ENCODE results near the gene NRTN. TPM values are rescaled to one million over a fixed set of nuclear protein-coding genes. Genes with fewer than 3 reads are reported as not detected.

NRTN gene
- polyA plus RNA-seq, 3 donors = not detected

- peaks cover 22 to 35% (median 22%) of the 10 kb centered on the region in 3 donors for H3K27me3 Mint-ChIP-seq (ENCODE audit: low read depth in 3 of 3)
- no peak overlapping the region for H3K4me3 Mint-ChIP-seq
- Histone ChIP-seq H3K4me3 (replicated peaks in 1 of 3; ENCODE audit: low read depth in 2 of 3, low read length in 3 of 3) (no peak overlapping the region), H3K27ac (ENCODE audit: low read depth in 1 of 2, low read length in 2 of 2) (no peak overlapping the region), H3K36me3 (replicated peaks in 1 of 2; ENCODE audit: control insufficient read depth in 1 of 2, insufficient read depth in 2 of 2, low read length in 2 of 2) (no peaks in the 10 kb centered on the region), H2AFZ (ENCODE audit: insufficient read depth, low read depth, low read length, poor library complexity, severe bottlenecking) (no peak overlapping the region), H3K4me2 (replicated peaks; ENCODE audit: extremely low read depth, low read length, poor library complexity, severe bottlenecking) (no peak overlapping the region), H3K27me3 (ENCODE audit: control insufficient read depth in 2 of 2, insufficient read depth in 2 of 2, low read length in 2 of 2) (peaks cover 0 to 8% of the 10 kb centered on the region in 2 donors), H3K4me1 (ENCODE audit: control insufficient read depth in 1 of 2, insufficient read depth in 2 of 2, low read length in 2 of 2) (no peaks in the 10 kb centered on the region), H3K79me2 (ENCODE audit: insufficient read depth, low read length) (no peaks in the 10 kb centered on the region), H3K9ac (ENCODE audit: insufficient read depth, low read length, poor library complexity, severe bottlenecking) (no peak overlapping the region), H4K20me1 (ENCODE audit: insufficient read depth, low read length) (no peaks in the 10 kb centered on the region), H3K9me3 (replicated peaks in 1 of 2; ENCODE audit: control insufficient read depth in 1 of 2, insufficient read depth in 1 of 2, low read length in 2 of 2) (no peaks in the 10 kb centered on the region)
- no peak for TF ChIP-seq CTCF (IDR thresholded peaks at IDR 0.05)
- no peaks in the 10 kb centered on the region for H3K36me3 Mint-ChIP-seq
- WGBS (ENCODE audit: insufficient coverage) = 87% methylated on average over 8 of the region's 8 CpGs
- intact Hi-C loops (cut with micrococcal nuclease) = no loop called here
- peaks cover 0 to 9% (median 0%) of the 10 kb centered on the region in 7 donors for H3K9me3 Mint-ChIP-seq
- H3K27ac Mint-ChIP-seq = no peak overlapping the region
- no peak for DNase-seq
- no peaks in the 10 kb centered on the region for H3K4me1 Mint-ChIP-seq
These were observed 72.6 kb downstream of the NRTN start for GRCh38 chr19:5877427-5877826.

- Histone ChIP-seq H3K27me3 (ENCODE audit: control insufficient read depth in 2 of 2, insufficient read depth in 2 of 2, low read length in 2 of 2) (peaks cover 0 to 8% of the 10 kb centered on the region in 2 donors), H3K9ac (ENCODE audit: insufficient read depth, low read length, poor library complexity, severe bottlenecking) (no peak overlapping the region), H2AFZ (ENCODE audit: insufficient read depth, low read depth, low read length, poor library complexity, severe bottlenecking) (no peak overlapping the region), H3K4me1 (ENCODE audit: control insufficient read depth in 1 of 2, insufficient read depth in 2 of 2, low read length in 2 of 2) (no peaks in the 10 kb centered on the region), H3K4me3 (replicated peaks in 1 of 3; ENCODE audit: low read depth in 2 of 3, low read length in 3 of 3) (no peak overlapping the region), H3K27ac (ENCODE audit: low read depth in 1 of 2, low read length in 2 of 2) (no peak overlapping the region), H3K9me3 (replicated peaks in 1 of 2; ENCODE audit: control insufficient read depth in 1 of 2, insufficient read depth in 1 of 2, low read length in 2 of 2) (no peaks in the 10 kb centered on the region), H3K4me2 (replicated peaks; ENCODE audit: extremely low read depth, low read length, poor library complexity, severe bottlenecking) (no peak overlapping the region), H4K20me1 (ENCODE audit: insufficient read depth, low read length) (no peaks in the 10 kb centered on the region), H3K36me3 (replicated peaks in 1 of 2; ENCODE audit: control insufficient read depth in 1 of 2, insufficient read depth in 2 of 2, low read length in 2 of 2) (no peaks in the 10 kb centered on the region), H3K79me2 (ENCODE audit: insufficient read depth, low read length) (no peaks in the 10 kb centered on the region)
- no peaks in the 10 kb centered on the region for H3K4me1 Mint-ChIP-seq
- intact Hi-C loops (cut with micrococcal nuclease) = no loop called here
- H3K27ac Mint-ChIP-seq = no peak overlapping the region
- H3K4me3 Mint-ChIP-seq = no peak overlapping the region
- DNase-seq = no peak
- peaks cover 0 to 9% (median 0%) of the 10 kb centered on the region in 7 donors for H3K9me3 Mint-ChIP-seq
- 60% methylated on average over 2 of the region's 9 CpGs for WGBS (ENCODE audit: insufficient coverage)
- no peak for TF ChIP-seq CTCF (IDR thresholded peaks at IDR 0.05)
- H3K27me3 Mint-ChIP-seq (ENCODE audit: low read depth in 3 of 3) = peaks cover 22 to 35% (median 24%) of the 10 kb centered on the region in 3 donors
- H3K36me3 Mint-ChIP-seq = no peaks in the 10 kb centered on the region
These were observed 73.0 kb downstream of the NRTN start for GRCh38 chr19:5877882-5878281.

Other genes starting within 250 kb of the NRTN start
- under 1 TPM in 1 of 3 donors, not detected in 2; 0.11 TPM for gene TINCR, start 237.1 kb upstream of the NRTN start, polyA plus RNA-seq
- 10 to 100 TPM in 2 of 3 donors, 1 to 10 TPM in 1; 7.5 to 53.4 (median 14.7) TPM for gene SAFB2, start 182.3 kb upstream of the NRTN start, polyA plus RNA-seq
- 10 to 100 TPM; 12.2 to 76.6 (median 23.1) TPM for gene SAFB, start 182.0 kb upstream of the NRTN start, polyA plus RNA-seq
- gene MICOS13, start 124.6 kb upstream of the NRTN start, polyA plus RNA-seq = 10 to 100 TPM; 22.5 to 82.7 (median 78.6) TPM
- 1 to 10 TPM; 1.9 to 2.5 (median 2.4) TPM for gene HSD11B1L, start 124.0 kb upstream of the NRTN start, polyA plus RNA-seq
- 100 to 1,000 TPM; 336 to 708 (median 627) TPM for gene RPL36, start 114.8 kb upstream of the NRTN start, polyA plus RNA-seq
- 10 to 100 TPM; 12.1 to 37.2 (median 13.8) TPM for gene LONP1, start 84.9 kb upstream of the NRTN start, polyA plus RNA-seq
- not detected for gene CATSPERD, start 84.4 kb upstream of the NRTN start, polyA plus RNA-seq
- 1 to 10 TPM in 1 of 3 donors, under 1 TPM in 1, not detected in 1; 0.15 to 1.6 TPM for gene PRR22, start 20.3 kb upstream of the NRTN start, polyA plus RNA-seq
- 10 to 100 TPM; 17.4 to 40.2 (median 23.4) TPM for gene DUS3L, start 13.9 kb upstream of the NRTN start, polyA plus RNA-seq
- gene FUT6, start 34.6 kb downstream of the NRTN start, polyA plus RNA-seq = not detected
- not detected for gene FUT3, start 46.4 kb downstream of the NRTN start, polyA plus RNA-seq
- gene FUT5, start 65.5 kb downstream of the NRTN start, polyA plus RNA-seq = not detected
- gene NDUFA11, start 98.7 kb downstream of the NRTN start, polyA plus RNA-seq = 100 to 1,000 TPM; 188 to 552 (median 396) TPM
- 10 to 100 TPM in 1 of 3 donors, 1 to 10 TPM in 2; 3.1 to 13.0 (median 4.3) TPM for gene VMAC, start 99.8 kb downstream of the NRTN start, polyA plus RNA-seq
- gene CAPS, start 109.2 kb downstream of the NRTN start, polyA plus RNA-seq = 10 to 100 TPM in 1 of 3 donors, under 1 TPM in 2; 0.34 to 34.8 (median 0.72) TPM
- 10 to 100 TPM in 1 of 3 donors, 1 to 10 TPM in 2; 4.5 to 49.5 (median 8.1) TPM for gene RANBP3, start 173.1 kb downstream of the NRTN start, polyA plus RNA-seq